HG03439 (cell line): Measurements from ENCODE around the gene ABR.
"Not testable (repeated sequence)": the region's sequence is repeated elsewhere in the genome, so short reads cannot be mapped to it uniquely, and the experiment has no call there.

Experiments
- ATAC-seq: cut with Tn5 transposase; IDR thresholded peaks from one replicate; pipeline ENCODE4 v1.9.1; 2021; ENCODE audit warnings: mild to moderate bottlenecking, moderate library complexity; ENCODE audit not compliant: unreplicated experiment

ABR gene

DNA sequence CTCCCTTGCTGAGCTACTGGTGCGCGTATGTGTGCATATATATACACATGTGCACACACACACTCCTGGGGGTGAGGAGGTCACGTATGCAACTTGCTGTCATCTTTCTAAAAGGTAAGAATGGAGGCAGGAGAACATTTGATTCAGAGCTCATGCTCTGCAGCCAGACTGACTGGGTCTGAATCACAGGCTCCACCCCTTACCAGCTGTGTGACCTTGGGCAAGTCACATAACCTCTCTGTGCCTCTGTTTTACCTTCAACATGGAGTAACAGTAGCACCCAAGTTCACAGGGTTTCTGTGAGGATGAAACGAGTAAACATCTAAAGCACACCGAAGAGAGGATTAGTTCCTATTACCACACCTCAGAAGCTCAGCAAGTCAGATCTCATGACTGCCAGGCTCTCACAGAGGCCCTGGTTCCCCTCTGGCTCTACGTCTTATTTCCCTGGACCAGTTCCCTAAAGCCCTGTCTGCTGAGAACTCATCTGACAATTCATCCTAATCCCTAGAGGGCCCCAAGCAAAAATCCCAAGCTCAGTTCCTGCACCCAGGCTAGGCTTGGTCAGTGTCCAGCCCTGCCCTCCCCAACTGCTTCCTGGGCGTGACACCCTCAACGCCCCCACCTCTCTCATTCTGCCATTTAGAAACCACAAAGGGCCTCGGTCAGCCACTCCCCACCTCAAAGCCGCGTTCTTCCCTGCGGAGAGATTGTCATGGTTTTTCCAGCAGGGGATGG is 28.7 kb downstream of the ABR start:
- no peak for ATAC-seq

DNA sequence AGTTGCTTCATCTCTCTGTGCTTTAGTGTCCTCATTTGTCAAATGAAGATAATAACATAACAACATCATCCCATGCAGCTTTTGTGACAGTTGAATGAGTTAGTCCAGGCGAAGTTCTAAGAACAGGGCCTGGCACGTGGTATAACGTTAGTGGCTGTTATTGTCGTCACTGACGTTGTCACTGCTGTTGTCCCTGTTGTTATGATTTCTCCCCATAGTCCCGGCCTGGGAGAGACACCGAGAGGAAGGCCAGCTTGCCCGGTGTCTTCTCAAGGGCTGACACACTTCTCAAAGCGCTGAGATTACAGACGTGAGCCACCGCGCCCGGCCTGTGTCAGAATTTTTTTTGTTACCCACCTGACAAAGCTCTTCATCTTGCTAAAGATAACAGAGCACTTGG is 29.9 kb downstream of the ABR start:
- no peak for ATAC-seq

DNA sequence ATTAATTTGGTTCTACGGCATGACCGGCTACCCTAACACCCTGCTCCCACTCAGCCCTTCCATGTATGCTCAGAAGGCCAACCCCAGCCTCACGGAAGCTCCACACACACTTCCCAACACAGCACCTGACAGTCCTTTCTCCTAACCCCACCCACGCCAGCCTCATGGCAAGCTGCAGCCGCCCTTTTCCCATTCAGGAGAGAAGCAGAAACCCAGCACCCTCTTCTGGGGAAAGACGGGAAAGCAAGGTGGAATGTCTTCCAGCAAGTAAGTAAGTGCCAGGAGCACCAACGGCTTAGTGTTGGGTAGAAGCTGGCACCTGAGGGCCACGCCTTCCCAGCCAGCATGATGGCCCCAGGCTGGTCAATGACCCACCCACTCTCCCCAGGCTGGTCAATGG is 32.1 kb downstream of the ABR start:
- no peak for ATAC-seq

DNA sequence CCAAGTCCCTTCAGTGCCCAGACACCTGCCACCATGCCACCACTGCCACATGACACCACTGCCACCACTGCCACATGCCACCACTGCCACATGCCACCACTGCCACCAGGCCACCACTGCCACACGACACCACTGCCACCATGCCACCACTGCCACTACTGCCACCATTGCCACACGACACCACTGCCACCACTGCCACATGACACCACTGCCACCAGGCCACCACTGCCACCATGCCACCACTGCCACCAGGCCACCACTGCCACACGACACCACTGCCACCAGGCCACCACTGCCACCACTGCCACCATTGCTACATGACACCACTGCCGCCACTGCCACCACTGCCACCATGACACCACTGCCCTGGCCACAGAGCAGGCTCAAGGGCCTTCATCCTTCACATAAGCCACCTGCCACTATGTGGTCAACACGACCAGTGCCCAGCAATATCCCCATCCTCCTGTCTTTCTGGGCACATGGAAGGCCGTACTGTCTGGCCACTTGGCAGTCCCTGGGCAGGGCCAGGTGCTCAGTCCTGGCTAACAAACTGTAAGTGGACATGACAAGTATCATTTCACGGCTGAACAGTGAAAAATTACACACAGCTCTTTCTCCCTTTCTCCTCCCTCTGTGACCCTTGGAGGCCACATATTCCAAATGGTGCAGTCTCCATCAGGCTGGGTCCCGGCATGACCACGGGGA is 33.1 kb downstream of the ABR start:
- ATAC-seq = no peak

DNA sequence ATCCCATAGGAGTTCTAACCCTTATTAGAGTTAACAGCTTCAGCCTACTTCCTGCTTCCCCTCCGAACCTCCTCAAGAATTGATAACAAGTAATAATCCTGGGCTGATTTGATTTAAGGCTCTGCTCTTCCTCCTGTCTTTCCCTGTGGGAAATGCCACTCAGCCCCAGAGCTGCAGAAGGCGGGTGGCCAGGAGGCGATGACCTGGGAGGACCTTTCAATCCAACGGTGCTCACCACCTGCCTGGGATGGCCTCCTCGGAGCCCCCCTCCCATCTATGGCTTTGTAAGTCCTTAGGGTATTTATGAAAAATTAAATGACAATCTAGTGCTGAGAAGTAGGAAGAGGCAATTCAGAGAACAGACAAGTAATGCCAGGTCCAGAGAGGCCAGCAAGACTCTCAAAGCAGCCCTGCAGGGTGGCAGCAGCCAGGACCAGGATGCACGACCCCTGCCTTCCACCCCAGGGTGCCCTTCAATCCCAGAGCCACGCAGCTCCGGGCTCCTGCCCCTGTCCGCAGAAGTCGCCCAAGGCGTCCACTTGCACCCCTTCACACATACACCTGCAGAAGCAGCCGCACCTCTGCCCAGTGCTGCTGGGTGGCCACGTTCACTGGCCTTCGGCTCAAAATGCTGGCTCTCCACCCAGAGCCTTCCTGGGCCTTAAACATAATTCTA is 34.3 kb downstream of the ABR start:
- no peak for ATAC-seq

DNA sequence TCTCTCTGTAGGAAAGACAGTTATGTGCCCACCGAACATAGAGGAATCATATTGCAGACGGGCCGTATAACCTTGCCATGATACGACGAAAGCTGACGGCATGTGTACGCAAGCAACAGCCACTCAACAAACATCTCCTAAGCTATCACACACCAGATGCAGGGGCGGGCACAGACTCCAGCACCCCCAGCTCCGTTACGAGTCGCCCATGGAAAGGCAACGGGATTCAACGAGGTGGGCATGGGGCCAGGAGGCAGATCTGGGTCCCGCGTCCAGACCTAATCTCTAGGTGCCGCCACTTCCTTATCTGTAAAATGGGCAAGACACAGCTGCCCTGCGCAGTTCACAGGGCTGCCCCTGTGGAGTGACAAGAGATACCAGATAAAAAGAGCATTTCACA is 35.6 kb downstream of the ABR start:
- no peak for ATAC-seq

DNA sequence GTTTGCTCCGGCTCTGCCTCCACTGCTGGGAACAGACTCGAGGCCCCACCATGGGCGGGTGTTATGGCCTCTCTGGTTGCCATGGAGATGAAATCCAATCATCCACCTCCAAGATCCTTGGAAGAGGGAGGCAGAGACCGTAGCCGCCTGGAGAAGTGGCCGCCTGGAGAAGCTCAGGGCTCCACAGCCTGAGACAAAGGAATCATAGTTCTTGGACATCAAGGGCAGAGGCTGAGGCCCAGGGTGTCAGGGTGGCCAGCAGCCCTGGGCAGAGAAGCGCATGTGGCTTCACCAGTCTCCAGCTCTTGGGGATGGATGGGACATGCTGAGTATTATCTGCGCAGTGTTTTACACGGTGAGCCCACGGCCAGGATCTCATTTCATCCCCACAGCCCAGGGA is 36.2 kb downstream of the ABR start:
- no peak for ATAC-seq

DNA sequence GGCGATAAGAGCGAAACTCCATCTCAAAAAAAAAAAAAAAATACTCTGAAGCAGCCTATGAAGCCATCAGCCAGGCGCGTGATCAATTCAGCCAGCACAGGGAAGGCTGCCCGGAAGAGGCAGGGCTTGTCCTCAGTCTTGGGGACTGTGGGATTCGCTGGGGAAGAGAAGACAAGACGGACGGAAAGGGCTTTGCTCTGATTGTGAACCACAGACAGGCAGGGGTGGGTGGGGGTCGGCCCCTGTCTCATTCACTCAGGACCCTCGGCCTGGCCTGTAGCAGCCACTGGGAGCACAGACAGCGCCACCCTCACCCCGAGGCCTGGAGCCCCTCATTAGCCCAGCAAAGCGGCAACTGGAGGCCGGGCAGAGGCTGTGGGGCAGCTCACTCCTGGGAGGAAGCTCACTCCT is 37.2 kb downstream of the ABR start:
- ATAC-seq = no peak

DNA sequence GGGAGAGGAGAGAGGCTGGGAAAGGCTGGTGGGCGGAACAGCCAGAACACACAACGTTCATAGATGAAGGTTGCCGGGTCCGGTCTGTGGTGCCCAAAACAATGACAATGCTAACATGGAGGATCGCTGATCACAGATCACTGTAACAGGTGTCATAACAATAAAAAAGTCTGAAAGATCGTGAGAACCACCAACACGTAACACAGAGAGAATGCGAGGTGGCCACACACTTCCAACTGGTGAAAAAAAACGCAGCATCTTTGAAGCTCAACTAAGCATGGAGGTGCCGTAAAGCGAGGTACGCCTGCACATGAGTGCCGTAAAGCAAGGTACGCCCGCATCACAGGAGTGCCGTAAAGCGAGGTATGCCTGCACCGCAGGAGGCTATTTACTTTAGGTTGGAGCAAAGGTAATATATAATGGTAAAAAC is 42.3 kb downstream of the ABR start:
- no peak for ATAC-seq

DNA sequence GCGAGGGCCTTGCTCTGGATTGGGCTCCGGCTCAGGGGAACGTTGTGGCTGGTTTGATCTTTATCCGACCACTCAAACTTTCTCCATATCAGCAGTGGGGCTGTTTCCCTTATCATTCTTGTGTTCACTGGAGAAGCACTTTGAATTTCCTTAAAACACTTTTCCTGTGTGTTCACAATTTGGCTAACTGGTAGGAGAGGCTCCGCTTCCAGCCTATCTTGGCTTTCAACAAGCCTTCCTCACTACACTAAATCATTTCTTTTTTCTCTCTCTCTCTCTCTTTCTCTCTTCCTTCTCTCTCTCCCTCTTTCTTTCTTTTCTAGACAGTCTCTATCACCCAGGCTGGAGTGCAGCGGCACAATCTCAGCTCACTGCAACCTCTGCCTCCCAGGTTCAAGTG is 43.0 kb downstream of the ABR start:
- ATAC-seq = no peak

DNA sequence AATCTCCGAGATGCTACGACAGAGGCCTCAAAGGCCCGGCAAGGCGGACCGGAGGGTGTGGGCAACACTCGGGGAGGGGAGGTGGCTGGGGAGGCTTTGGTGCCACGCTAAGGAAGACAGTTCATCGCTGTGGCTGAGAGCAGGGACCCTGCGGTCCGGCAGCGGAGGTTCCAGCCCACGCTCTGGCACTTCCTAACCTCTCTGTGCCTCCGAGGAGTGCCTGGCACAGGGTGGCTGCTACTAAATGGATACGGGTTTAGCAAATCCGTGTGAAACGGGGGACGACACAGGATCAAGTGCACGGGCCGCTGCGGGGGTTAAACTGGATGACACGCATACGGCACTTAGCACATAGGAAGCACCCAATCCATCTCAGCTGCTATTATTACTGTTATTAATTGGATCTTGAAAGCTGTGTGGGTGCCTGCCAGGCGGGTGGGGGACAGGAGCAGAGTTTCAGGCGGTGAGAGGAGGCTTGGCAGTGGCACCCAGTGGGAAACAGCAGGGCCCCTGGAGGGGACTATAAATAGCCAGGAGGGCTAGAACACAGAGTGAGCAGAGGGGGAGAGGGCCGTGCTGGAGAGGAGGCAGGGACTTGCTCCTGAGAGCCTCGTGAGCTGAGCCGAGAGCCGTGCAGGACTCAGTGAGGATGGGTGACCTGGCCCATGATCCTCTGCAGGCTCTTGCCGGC is 45.0 kb downstream of the ABR start:
- no peak for ATAC-seq

DNA sequence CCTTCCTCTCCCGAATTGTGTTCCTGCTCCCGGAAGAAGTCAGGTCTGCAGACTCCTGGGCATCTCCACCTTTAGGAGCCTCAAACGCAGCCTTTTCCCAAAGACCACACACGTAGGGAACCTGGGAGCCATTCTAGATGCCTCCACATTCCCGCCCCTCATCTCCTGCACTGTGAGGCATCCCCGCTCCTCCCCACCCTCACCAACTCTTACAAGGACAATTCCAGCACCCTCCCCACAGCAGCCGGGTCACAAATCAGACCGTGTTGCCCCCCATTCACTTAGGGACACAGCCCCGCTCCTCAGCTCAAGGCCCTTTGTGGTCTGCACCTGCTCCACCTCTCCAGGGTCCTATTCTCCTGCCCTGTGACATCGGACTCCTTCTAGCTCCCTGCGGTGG is 49.6 kb downstream of the ABR start:
- ATAC-seq = no peak

DNA sequence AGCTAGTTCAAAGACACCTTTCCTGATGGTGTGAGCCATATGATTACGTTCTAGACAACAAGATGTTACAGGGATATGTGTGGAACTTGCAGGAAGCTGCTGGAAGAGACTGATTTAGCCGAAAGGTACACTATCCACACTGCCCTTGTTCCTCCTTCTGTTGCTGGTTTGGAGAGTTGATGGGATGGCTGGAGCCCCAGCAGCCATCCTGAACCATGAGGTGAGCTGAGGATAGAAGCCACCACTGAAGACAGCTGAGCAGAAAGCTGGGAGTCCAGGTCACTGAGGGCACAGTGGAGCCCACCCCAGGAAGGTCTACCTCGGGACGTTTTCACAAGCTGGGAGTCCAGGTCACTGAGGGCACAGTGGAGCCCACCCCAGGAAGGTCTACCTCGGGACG is 51.3 kb downstream of the ABR start:
- not testable (repeated sequence) for ATAC-seq

DNA sequence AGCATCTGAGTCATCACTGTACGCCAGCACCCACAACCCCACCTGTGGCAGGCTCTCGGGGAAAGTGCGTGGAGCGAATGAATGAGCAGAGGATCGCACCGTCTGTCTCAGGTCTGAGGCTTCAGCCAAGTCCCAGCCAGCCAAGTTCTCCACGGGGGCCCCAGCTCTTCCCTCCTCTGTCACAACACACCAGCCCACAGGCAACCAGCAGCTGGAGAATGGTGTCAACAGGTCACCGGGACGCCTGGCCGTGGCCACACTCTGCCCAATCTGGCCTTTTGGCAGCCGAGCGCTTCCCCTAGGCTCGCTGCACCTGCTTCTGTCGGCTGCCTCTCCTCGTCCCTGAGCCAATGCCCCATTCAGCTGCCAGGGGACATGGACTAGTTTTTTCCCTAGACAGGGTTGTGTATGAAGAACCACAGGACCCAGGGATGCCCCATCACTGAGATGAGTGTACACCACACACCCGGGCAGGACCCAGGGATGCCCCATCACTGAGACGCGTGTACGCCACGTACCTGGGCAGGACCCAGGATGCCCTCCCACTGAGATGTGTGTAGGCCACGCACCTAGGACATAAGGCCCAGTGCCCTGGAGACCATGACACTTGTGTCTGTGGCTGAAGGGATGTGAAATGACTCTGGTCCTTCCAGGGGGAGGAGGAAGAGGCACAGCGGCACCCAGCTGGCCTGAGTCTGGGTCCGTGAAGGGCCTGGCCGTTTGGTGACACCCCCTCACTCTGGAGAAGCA is 52.8 kb downstream of the ABR start:
- ATAC-seq = no peak

DNA sequence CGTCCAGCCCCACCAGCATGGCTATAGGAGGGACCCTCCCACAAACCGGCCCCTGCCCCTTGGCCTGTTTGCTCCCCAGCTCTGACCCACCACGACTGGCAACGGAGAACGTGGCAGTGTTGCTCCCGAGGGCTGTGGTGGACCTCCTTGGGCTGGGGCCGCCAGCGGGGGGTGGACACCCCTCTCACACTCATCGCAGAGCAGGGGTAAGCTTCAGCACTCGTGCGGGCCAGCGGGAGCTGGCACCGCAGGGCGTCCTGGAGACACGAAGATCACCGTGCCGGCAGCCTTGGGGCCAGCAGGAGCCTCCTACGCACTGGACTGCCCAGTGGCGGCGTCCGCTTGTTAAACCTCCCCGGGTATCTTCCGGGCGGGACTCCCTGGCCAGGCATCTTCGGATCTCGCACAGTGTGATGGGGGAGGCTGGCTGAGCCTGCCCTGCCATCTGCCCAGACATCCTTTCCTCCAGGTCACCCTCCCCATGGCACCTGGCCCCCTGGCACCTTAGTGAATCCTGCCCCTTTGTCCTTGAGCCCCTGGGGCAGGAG is 53.5 kb downstream of the ABR start:
- no peak for ATAC-seq

DNA sequence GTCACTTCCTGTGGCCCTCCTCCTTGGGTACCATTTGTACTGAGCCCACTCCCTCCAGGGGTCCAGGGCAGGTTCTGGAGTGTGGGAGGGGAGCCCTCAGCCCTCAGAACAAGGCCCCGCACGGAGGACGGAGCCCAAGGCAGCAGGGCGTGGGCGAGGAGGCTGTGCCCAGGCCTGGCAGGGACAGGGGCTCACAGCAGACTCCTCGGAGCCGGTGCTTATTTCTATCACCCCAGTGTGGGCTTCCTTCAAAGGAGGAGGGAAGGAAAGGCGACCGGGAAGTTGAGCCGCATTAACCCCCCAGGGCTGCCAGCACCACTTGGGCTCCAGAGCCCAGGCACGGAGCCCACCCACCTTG is 54.0 kb downstream of the ABR start:
- ATAC-seq = no peak

DNA sequence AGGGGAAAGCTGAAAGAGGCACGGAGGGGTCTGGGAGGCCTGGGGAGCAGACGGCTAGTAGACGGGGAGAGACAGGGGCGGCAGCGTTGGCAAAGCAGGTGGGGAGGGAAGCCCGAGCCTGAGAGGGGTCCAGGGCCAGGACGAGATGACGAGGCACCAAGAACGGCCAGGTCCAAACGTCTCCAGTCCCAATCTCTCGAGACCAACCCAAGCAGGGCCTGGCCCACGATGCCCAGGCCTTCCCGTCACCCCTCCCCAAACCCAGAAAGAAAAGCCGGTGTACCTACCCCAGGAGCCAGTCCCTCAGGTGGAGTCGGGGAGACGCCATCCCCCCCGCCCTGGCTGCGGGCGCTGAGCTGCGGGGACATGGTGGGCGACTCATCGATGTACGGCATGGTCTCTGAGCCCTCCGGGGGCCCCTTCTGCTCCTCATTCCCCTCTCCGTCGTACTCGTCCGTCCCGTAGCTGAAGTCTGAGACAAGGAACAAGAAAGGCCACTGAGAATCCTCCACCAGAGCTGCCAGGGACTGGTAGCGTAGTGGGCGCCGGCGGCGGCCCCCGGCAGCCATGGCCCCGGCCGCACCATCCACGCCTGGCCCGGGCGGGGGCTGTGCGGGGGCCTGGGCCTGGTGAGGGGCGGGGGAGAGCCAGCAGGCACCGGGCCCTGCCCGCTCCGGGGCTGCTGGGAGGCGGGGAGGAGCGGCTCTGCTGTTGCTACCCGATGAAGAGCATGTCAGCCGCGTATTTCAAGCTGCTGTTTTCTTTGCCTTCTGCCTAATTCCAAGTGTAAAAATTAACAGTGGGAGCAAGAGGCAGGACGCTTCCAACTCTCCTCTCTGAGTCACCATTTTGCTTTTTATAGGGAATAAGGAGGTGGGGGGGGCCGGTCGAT is 54.6 kb downstream of the ABR start:
- ATAC-seq = no peak

DNA sequence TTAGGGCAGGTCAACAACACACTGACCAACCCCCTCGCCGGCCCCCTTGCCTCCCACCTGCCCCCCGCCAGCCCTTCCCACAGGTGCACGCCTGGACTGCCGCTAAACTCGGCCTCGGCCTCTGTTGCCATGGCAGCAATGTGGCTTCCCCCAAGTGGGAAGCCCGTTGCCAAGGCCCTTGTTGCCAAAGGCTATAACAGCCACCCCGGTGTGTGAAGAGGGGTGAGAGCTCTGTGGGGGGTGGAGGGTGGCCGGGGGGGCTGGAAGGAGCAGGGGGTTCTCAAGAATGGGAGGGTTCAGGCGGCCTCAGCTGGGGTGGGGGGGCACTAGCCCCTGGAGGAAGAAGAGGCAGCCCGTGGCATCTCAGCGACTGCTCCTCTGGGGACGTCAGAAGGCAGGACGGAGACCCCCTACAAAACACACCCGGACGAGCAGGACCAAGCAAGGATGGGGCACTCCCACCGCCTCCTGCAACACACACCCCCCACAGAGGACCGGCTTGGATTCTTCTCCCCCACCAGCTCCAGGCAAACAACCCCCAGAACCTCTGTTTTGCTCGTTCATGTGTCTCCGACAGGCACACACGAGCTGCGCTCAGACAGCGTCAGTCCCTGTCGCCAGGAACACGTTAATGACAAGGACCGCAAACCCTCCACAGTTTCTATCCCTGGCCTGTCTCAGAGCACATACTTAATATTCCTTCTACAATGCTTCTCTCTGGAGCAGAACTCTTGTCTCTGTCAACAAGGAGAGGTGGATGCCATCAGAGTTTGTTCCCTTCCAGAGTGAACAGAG is 55.7 kb downstream of the ABR start:
- ATAC-seq = no peak

DNA sequence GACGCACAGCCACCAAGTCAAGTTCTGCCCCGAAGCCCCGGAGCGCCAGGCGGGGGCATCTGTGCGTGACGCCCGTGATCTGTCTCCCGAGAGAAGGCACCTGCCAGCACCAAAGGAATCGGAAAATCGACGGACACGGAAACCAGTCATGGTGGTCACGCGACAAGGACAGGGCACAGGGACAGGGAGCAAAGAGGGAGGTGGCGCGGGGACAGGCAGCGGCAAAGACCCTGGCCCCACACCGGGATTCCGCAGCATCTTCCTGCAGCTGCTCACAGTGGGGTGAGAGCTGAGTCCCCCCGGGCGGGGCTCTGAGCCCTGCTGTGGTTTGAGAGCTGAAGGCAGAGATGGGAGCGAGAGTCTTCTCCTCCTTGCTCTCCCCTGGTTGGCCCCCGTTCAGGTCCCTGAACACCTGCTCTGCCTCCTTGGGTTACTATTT is 56.4 kb downstream of the ABR start:
- ATAC-seq = no peak
